Body of pancreas (tissue), 4 donors: ENCODE results near the gene SEPTIN5.

Experiments
- CTCF ChIP-seq, 7 experiments: fragments of 450-650 bp in 4 of 7; fragments of 200-600 bp in 3 of 7; sonication (generic) in 3 of 7; IDR thresholded peaks; one replicate each; pipeline ENCODE4 v1.5.1; 2016 to 2019; ENCODE audit warnings: antibody characterized with exemption in 7 of 7
- POLR2A ChIP-seq, 3 donors: fragments of 450-650 bp; IDR thresholded peaks; one replicate each; pipeline ENCODE4 v1.6.1; 2016; ENCODE audit warnings: antibody characterized with exemption in 3 of 3, mild to moderate bottlenecking in 2 of 3

GRCh38 chr22:19755145-19755710, 40.9 kb downstream of the SEPTIN5 start:
- TF ChIP-seq CTCF (IDR thresholded peaks at IDR 0.05) (no peak), POLR2A (IDR thresholded peaks at IDR 0.05) (no peak)
